NCI-H748 (cell line): ENCODE results near the gene GOLGA8Q.
"Not testable (repeated sequence)": the region's sequence is repeated elsewhere in the genome, so short reads cannot be mapped to it uniquely, and the experiment has no call there.

ENCODE experiments used
- DNase-seq: peaks from one replicate; lab custom pipeline; 2025; ENCODE audit not compliant: unreplicated experiment; lab: John Stamatoyannopoulos, UW

GOLGA8Q gene, protein sequence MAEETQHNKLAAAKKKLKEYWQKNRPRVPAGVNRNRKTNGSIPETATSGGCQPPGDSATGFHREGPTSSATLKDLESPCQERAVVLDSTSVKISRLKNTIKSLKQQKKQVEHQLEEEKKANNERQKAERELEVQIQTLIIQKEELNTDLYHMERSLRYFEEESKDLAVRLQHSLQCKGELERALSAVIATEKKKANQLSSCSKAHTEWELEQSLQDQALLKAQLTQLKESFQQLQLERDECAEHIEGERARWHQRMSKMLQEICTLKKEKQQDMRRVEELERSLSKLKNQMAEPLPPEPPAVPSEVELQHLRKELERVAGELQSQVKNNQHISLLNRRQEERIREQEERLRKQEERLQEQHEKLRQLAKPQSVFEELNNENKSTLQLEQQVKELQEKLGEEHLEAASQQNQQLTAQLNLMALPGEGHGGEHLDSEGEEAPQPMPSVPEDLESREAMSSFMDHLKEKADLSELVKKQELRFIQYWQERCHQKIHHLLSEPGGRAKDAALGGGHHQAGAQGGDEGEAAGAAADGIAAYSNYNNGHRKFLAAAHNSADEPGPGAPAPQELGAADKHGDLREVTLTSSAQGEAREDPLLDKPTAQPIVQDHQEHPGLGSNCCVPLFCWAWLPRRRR

DNA sequence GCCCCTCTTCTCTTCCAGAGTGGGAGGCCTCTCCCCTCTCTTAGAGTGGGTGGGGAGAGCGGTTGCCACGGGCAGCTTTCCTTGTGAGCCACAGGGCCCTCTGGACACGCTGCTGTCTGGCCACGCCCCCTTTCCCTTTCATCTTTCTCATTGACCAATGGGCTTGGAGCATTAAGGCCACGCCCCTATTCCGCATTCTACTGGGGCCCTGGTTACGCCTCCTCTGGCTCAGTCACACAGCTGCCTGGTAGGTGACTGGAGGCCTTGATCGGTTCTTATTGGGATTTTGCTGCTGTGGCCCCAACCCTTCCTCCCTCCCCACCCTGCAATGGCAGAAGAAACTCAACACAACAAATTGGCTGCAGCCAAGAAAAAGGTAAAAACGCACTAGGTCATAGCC lies at the start of gene GOLGA8Q:
Gene GOLGA8Q, plus strand, starts transcription at position 301 of the 400 bp plus-strand sequence. Its CDS starts 28 bp downstream, at position 329.
- DNase-seq = not testable (repeated sequence)

DNA sequence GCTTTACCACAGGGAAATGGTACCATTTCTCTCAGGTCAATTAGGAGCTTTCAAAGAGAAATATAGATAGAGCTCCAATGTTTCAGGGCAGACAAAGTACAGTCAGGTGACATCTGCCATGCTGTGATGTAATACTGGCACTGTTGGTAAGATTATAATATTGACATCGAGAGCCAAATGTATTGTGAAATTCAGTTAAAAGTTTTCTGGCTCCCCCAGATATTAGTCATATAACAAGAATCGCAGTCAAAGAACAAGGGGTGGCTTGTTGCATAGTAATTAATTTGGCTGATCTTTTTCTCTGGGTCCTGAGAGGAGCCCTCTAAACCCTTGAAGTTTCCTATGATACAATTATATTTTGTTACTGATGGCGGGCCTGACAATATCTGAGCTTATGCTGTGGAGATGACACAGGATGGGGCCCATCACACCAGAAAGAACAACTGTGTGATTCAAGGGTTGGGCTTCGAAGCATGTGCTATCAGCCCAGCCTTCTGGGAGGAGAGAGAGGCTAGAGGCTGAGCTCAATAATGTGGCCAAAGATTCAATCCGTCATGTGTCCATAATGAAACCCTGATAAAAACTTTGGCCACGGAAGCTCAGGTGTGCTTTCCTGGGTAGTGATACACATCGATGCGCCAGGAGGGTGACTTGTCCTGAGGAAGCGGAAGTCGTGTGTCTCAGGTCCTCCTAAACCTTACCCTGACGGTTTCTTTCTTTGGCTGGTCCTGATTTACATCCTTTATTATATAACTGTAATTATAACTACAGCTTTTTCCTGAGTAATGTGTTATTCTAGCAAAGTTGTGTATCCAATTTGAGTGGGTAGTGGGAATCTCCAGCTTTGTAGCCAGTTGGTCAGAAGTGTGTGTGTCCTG lies 48.7 kb upstream of the GOLGA8Q start:
- DNase-seq = not testable (repeated sequence)

- not testable (repeated sequence) for DNase-seq
Observed at GRCh38 chr15:30504162-30504843, 47.5 kb upstream of the GOLGA8Q start.

- not testable (repeated sequence) for DNase-seq
Observed at GRCh38 chr15:30514545-30514944, 37.3 kb upstream of the GOLGA8Q start.

GRCh38 chr15:30523453-30524243 lies 28.2 kb upstream of the GOLGA8Q start:
- DNase-seq = not testable (repeated sequence)

- not testable (repeated sequence) for DNase-seq
Observed at GRCh38 chr15:30525912-30526311, 25.9 kb upstream of the GOLGA8Q start.

DNA sequence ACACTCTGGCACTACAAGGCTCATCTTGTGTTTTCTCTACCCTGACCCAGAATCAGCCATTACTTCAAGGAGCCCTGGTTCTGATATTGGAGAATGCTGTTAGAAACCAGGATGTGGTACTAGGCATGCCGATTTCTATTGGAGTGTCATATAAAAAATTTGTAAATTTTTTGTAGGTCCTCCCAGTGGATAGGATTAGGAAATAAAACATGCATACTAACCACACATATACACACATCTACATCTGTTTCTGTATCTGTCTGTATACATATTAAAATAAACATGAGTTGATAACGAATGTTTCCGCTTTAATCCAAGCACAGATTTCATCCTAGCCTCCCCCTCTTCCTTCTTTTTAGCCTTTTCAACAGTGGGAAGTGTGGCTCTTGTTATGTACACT lies 22.8 kb upstream of the GOLGA8Q start:
- not testable (repeated sequence) for DNase-seq

DNA sequence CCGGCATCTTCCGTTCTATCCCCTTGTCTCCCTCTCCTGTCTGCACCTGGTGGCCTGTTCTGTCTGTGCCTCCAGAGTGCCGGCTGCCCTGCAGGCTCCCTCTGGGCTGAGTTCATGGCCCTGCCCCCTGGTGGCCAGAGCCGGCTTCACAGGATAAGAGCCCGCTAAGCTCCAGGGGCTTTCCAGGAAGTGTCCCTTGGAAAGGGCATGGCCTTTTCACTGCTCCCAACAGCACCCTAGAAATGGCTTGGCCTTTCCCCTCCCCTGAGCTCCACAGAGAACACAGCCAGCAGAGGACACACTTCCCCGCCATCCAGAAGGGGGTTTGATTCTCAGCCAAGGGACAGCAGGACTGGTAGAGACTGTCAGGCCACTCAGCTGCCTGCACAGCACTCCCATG lies 15.1 kb downstream of the GOLGA8Q start:
- DNase-seq = not testable (repeated sequence)

GRCh38 chr15:30573012-30573491 lies 21.2 kb downstream of the GOLGA8Q start:
- DNase-seq = not testable (repeated sequence)

- DNase-seq = not testable (repeated sequence)
Observed at GRCh38 chr15:30579394-30579970, 27.6 kb downstream of the GOLGA8Q start.

GRCh38 chr15:30580716-30581115 lies 28.9 kb downstream of the GOLGA8Q start:
- DNase-seq = not testable (repeated sequence)

DNA sequence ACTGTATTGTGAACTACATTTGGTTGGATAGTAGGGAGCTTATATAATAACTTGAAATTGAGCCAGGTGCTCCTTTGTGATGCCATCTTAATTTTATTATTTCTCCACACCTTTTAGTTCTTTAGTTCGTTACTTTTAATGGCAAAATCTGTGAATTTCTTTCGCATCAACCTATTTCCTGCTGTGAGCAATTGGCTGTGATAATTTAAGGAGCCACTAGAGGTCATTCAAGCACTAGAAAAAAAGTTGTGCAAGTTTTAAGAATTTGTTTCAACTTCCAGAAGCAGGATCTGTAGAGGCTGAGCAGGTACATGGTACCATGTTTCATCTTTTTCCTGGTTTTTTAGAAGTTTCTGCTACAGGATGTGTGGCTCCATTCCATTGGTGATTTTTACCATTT lies 47.1 kb downstream of the GOLGA8Q start:
- not testable (repeated sequence) for DNase-seq

- DNase-seq = not testable (repeated sequence)
Observed at GRCh38 chr15:30603796-30604195, 51.9 kb downstream of the GOLGA8Q start, which contains the start of gene GOLGA8H. Gene GOLGA8H (plus strand): TSS chr15:30604028. CDS start chr15:30604126, 98 bp downstream.
